GM23338 (cell line): ENCODE data around the gene CLDN6. TPM values are rescaled to one million over a fixed set of nuclear protein-coding genes. Genes with fewer than 3 reads are reported as not detected.

ENCODE experiments used
- CREB1 ChIP-seq: fragments of 250-450 bp; sonication (Bioruptor Pico); IDR thresholded peaks from 2 replicates; pipeline ENCODE4 v1.5.0; 2020; ENCODE audit warnings: low read depth, mild to moderate bottlenecking, moderate library complexity
- ETS1 ChIP-seq: IDR thresholded peaks from 2 replicates; pipeline ENCODE4 v1.6.1; 2016; ENCODE audit warnings: antibody characterized with exemption
- EZH2phosphoT487 ChIP-seq: fragments of 200-600 bp; sonication (generic); IDR thresholded peaks from one replicate; pipeline ENCODE4 v1.8.1; 2018; ENCODE audit warnings: antibody characterized with exemption; ENCODE audit not compliant: unreplicated experiment
- JUNB ChIP-seq: IDR thresholded peaks from one replicate; pipeline ENCODE4 v1.6.1; 2016; ENCODE audit warnings: antibody characterized with exemption; ENCODE audit not compliant: unreplicated experiment
- NANOG ChIP-seq: IDR thresholded peaks from 2 replicates; pipeline ENCODE4 v1.6.1; 2016; ENCODE audit warnings: antibody characterized with exemption, borderline replicate concordance
- POLR2AphosphoS5 ChIP-seq: IDR thresholded peaks from 2 replicates; pipeline ENCODE4 v1.6.1; 2016; ENCODE audit warnings: antibody characterized with exemption, low read depth
- ZNF331 ChIP-seq: fragments of 250-450 bp; sonication (Bioruptor Pico); IDR thresholded peaks from 2 replicates; pipeline ENCODE4 v1.5.0; 2020; ENCODE audit warnings: low read depth, mild to moderate bottlenecking, moderate library complexity
- polyA plus RNA-seq: library from polyadenylated mRNA; unstranded; fragments of >200 nt; fragmentation: Nextera tagmentation; extraction: Ambion mirVana; gene quantifications from 2 replicates; pipeline ENCODE4 v1.2.1, GENCODE V29; 2016
- total RNA-seq: library from RNA; depleted of rRNA; stranded (reverse); fragments of >200 nt; shearing (Covaris generic); gene quantifications from 2 replicates; pipeline ENCODE4 v1.2.3, GENCODE V29; 2014
- TF ChIP-seq, protein P1 (sequence below): fragments of 250-450 bp; sonication (Bioruptor Pico); IDR thresholded peaks from 2 replicates; pipeline ENCODE4 v1.5.0; 2020; ENCODE audit warnings: mild to moderate bottlenecking, moderate library complexity

CLDN6 gene
- total and polyA plus RNA-seq, 2 experiments from 2014 or later: 537 to 1,028 TPM

DNA sequence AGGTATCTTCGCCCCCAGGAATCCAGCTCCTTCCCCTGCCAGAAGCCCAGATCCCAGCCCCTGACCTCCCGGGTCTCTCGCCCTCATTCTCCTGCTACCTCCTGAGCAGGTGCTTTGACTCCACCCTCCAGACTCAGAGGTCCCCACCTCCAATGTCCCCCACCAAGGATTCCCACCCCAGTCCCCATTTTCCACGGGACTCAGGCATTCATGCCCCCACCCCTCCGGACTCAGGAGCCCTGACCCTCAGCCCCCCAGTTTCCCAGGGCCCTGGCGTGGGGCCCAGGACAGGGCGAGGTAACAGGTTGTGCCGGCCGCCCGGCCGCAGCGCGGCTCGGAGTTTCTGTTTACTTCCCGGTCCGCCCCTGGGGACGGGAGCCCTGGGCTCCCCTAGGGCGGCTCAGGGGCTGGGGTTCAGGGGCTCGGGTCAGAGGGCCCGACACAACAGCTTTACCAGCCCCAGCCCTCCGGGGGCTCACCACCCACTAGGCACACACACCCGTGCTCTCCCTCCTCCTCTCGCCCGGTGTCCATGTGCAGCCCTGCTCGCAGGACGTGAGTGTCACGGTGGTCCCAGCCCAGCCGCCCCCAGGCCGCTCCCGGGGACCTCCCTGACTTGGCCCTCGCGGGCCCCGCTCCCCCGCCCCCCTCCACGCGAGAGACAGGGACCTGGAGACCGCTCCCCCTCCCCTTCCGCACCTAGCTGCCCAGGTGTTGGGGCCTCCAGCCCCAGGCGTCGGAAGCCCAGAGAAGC lies 18.2 kb upstream of the CLDN6 start (continued):
- TF ChIP-seq, protein P1, sequence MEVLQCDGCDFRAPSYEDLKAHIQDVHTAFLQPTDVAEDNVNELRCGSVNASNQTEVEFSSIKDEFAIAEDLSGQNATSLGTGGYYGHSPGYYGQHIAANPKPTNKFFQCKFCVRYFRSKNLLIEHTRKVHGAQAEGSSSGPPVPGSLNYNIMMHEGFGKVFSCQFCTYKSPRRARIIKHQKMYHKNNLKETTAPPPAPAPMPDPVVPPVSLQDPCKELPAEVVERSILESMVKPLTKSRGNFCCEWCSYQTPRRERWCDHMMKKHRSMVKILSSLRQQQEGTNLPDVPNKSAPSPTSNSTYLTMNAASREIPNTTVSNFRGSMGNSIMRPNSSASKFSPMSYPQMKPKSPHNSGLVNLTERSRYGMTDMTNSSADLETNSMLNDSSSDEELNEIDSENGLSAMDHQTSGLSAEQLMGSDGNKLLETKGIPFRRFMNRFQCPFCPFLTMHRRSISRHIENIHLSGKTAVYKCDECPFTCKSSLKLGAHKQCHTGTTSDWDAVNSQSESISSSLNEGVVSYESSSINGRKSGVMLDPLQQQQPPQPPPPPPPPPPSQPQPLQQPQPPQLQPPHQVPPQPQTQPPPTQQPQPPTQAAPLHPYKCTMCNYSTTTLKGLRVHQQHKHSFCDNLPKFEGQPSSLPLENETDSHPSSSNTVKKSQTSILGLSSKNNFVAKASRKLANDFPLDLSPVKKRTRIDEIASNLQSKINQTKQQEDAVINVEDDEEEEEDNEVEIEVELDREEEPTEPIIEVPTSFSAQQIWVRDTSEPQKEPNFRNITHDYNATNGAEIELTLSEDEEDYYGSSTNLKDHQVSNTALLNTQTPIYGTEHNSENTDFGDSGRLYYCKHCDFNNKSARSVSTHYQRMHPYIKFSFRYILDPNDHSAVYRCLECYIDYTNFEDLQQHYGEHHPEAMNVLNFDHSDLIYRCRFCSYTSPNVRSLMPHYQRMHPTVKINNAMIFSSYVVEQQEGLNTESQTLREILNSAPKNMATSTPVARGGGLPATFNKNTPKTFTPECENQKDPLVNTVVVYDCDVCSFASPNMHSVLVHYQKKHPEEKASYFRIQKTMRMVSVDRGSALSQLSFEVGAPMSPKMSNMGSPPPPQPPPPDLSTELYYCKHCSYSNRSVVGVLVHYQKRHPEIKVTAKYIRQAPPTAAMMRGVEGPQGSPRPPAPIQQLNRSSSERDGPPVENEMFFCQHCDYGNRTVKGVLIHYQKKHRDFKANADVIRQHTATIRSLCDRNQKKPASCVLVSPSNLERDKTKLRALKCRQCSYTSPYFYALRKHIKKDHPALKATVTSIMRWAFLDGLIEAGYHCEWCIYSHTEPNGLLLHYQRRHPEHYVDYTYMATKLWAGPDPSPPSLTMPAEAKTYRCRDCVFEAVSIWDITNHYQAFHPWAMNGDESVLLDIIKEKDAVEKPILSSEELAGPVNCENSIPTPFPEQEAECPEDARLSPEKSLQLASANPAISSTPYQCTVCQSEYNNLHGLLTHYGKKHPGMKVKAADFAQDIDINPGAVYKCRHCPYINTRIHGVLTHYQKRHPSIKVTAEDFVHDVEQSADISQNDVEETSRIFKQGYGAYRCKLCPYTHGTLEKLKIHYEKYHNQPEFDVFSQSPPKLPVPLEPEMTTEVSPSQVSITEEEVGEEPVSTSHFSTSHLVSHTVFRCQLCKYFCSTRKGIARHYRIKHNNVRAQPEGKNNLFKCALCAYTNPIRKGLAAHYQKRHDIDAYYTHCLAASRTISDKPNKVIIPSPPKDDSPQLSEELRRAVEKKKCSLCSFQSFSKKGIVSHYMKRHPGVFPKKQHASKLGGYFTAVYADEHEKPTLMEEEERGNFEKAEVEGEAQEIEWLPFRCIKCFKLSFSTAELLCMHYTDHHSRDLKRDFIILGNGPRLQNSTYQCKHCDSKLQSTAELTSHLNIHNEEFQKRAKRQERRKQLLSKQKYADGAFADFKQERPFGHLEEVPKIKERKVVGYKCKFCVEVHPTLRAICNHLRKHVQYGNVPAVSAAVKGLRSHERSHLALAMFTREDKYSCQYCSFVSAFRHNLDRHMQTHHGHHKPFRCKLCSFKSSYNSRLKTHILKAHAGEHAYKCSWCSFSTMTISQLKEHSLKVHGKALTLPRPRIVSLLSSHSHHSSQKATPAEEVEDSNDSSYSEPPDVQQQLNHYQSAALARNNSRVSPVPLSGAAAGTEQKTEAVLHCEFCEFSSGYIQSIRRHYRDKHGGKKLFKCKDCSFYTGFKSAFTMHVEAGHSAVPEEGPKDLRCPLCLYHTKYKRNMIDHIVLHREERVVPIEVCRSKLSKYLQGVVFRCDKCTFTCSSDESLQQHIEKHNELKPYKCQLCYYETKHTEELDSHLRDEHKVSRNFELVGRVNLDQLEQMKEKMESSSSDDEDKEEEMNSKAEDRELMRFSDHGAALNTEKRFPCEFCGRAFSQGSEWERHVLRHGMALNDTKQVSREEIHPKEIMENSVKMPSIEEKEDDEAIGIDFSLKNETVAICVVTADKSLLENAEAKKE (CRISPR knock-in tag): no peak
- TF ChIP-seq ETS1 (no peak), NANOG (no peak), ZNF331 (CRISPR knock-in tag) (no peak), JUNB (no peak), EZH2phosphoT487 (no peak), CREB1 (CRISPR knock-in tag) (no peak), POLR2AphosphoS5 (no peak)
